Activated CD8-positive, alpha-beta memory T cell treated with anti-CD3 and anti-CD28 coated beads, Interleukin-2, amount 50 U/mL, for 1 hour (primary cell): ENCODE measurements around the gene ERC2.

Experiments used
- DNase-seq: peaks from one replicate; pipeline ENCODE4 v3.0.0-alpha.2; 2020; ENCODE audit errors: extremely low read depth

ERC2 gene

GRCh38 chr3:56253941-56254665, 214.2 kb downstream of the ERC2 start:
- DNase-seq: no peak

- DNase-seq: no peak
These were observed 216.8 kb downstream of the ERC2 start for GRCh38 chr3:56251343-56251945.

- DNase-seq: no peak
These were observed 220.2 kb downstream of the ERC2 start for GRCh38 chr3:56248021-56248420.

- DNase-seq: no peak
These were observed 230.0 kb downstream of the ERC2 start for GRCh38 chr3:56238299-56238698.

- no peak for DNase-seq
These were observed 234.5 kb downstream of the ERC2 start for GRCh38 chr3:56233742-56234141.

GRCh38 chr3:56229311-56229710, 239.0 kb downstream of the ERC2 start:
- DNase-seq: no peak

GRCh38 chr3:56222866-56223265, 245.4 kb downstream of the ERC2 start:
- DNase-seq: no peak

GRCh38 chr3:56219894-56220805, 248.1 kb downstream of the ERC2 start:
- no peak for DNase-seq

- DNase-seq: no peak
These were observed 258.1 kb downstream of the ERC2 start for GRCh38 chr3:56209982-56210751.

GRCh38 chr3:56207922-56208321, 260.3 kb downstream of the ERC2 start:
- DNase-seq: no peak

GRCh38 chr3:56205406-56205805, 262.9 kb downstream of the ERC2 start:
- no peak for DNase-seq

GRCh38 chr3:56202997-56203396, 265.3 kb downstream of the ERC2 start:
- DNase-seq: no peak

GRCh38 chr3:56201407-56201806, 266.9 kb downstream of the ERC2 start:
- DNase-seq: no peak

GRCh38 chr3:56200251-56200650, 268.0 kb downstream of the ERC2 start:
- DNase-seq: no peak

GRCh38 chr3:56197991-56198390, 270.3 kb downstream of the ERC2 start:
- no peak for DNase-seq

GRCh38 chr3:56197259-56197965, 270.9 kb downstream of the ERC2 start:
- DNase-seq: no peak

GRCh38 chr3:56196700-56197099, 271.6 kb downstream of the ERC2 start:
- no peak for DNase-seq

GRCh38 chr3:56193519-56193918, 274.7 kb downstream of the ERC2 start:
- DNase-seq: no peak

GRCh38 chr3:56192001-56192400, 276.3 kb downstream of the ERC2 start:
- DNase-seq: no peak

- DNase-seq: no peak
These were observed 277.4 kb downstream of the ERC2 start for GRCh38 chr3:56190771-56191305.

GRCh38 chr3:56190130-56190529, 278.1 kb downstream of the ERC2 start:
- DNase-seq: no peak
